ENCODE data around the gene MACROD2.

The MACROD2 gene

GRCh38 chr20:14643556-14643955 lies 648.2 kb downstream of the MACROD2 start:
- no peak for DNase-seq (ENCODE audit: low read depth, low spot score)

GRCh38 chr20:14644306-14645097 lies 649.2 kb downstream of the MACROD2 start:
- no peak for DNase-seq (ENCODE audit: low read depth, low spot score)

GRCh38 chr20:14647016-14647415 lies 651.7 kb downstream of the MACROD2 start:
- DNase-seq (ENCODE audit: low read depth, low spot score) = no peak

- no peak for DNase-seq (ENCODE audit: low read depth, low spot score)
Measured at GRCh38 chr20:14649662-14650061, 654.3 kb downstream of the MACROD2 start.

- no peak for DNase-seq (ENCODE audit: low read depth, low spot score)
Measured at GRCh38 chr20:14657266-14658005, 662.1 kb downstream of the MACROD2 start.

- no peak for DNase-seq (ENCODE audit: low read depth, low spot score)
Measured at GRCh38 chr20:14664101-14664500, 668.8 kb downstream of the MACROD2 start.

GRCh38 chr20:14666696-14667095 lies 671.4 kb downstream of the MACROD2 start:
- no peak for DNase-seq (ENCODE audit: low read depth, low spot score)

GRCh38 chr20:14667226-14667625 lies 671.9 kb downstream of the MACROD2 start:
- DNase-seq (ENCODE audit: low read depth, low spot score) = no peak

GRCh38 chr20:14672066-14672465 lies 676.8 kb downstream of the MACROD2 start:
- DNase-seq (ENCODE audit: low read depth, low spot score) = no peak

- no peak for DNase-seq (ENCODE audit: low read depth, low spot score)
Measured at GRCh38 chr20:14673164-14673563, 677.8 kb downstream of the MACROD2 start.

GRCh38 chr20:14677455-14677854 lies 682.1 kb downstream of the MACROD2 start:
- no peak for DNase-seq (ENCODE audit: low read depth, low spot score)

- DNase-seq (ENCODE audit: low read depth, low spot score) = no peak
Measured at GRCh38 chr20:14685183-14685582, 689.9 kb downstream of the MACROD2 start.

- DNase-seq (ENCODE audit: low read depth, low spot score) = no peak
Measured at GRCh38 chr20:14687313-14687712, 692.0 kb downstream of the MACROD2 start.

- no peak for DNase-seq (ENCODE audit: low read depth, low spot score)
Measured at GRCh38 chr20:14688005-14688404, 692.7 kb downstream of the MACROD2 start.

GRCh38 chr20:14691994-14692393 lies 696.7 kb downstream of the MACROD2 start:
- DNase-seq (ENCODE audit: low read depth, low spot score) = no peak

- DNase-seq (ENCODE audit: low read depth, low spot score) = no peak
Measured at GRCh38 chr20:14696478-14696877, 701.2 kb downstream of the MACROD2 start.

GRCh38 chr20:14696937-14697336 lies 701.6 kb downstream of the MACROD2 start:
- DNase-seq (ENCODE audit: low read depth, low spot score) = no peak

GRCh38 chr20:14698125-14698524 lies 702.8 kb downstream of the MACROD2 start:
- no peak for DNase-seq (ENCODE audit: low read depth, low spot score)

GRCh38 chr20:14698605-14699373 lies 703.5 kb downstream of the MACROD2 start:
- DNase-seq (ENCODE audit: low read depth, low spot score) = no peak

GRCh38 chr20:14700639-14700960 lies 705.3 kb downstream of the MACROD2 start:
- DNase-seq (ENCODE audit: low read depth, low spot score) = no peak

GRCh38 chr20:14701326-14701725 lies 706.0 kb downstream of the MACROD2 start:
- DNase-seq (ENCODE audit: low read depth, low spot score) = no peak

GRCh38 chr20:14706555-14706954 lies 711.2 kb downstream of the MACROD2 start:
- no peak for DNase-seq (ENCODE audit: low read depth, low spot score)
